Measurements from ENCODE around the gene C16orf96.

The C16orf96 gene

DNA sequence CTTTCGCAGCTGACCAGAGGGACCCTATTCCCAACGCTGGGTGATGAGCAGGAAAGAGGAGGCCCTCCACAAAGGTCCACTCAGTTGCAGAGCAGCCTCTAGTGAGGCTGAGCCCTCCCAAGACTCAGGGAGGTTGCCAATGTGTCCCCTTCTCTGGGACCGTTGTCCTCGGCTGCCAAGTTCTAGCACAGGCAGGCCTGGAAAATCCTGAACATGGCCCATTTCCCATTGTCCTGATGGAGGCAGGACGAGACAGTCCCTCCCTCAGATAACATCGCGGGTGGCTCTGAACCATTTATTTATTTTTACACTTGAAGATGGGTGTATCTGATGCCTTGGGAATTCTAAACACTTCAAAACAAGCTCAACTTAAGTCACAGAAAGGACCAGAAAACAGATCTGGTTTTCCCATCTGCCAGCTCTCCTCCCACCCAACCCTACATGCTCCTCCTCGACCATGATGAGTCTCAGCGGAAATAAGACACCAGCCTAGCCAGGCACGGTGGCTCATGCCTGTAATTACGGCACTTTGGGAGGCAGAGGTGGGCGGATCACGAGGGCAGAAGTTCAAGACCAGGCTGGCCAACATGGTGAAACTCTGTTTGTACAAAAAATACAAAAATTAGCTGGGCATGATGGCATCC, 30.4 kb upstream of the C16orf96 start:
- DNase-seq (ENCODE audit: low read depth, low spot score): no peak

DNA sequence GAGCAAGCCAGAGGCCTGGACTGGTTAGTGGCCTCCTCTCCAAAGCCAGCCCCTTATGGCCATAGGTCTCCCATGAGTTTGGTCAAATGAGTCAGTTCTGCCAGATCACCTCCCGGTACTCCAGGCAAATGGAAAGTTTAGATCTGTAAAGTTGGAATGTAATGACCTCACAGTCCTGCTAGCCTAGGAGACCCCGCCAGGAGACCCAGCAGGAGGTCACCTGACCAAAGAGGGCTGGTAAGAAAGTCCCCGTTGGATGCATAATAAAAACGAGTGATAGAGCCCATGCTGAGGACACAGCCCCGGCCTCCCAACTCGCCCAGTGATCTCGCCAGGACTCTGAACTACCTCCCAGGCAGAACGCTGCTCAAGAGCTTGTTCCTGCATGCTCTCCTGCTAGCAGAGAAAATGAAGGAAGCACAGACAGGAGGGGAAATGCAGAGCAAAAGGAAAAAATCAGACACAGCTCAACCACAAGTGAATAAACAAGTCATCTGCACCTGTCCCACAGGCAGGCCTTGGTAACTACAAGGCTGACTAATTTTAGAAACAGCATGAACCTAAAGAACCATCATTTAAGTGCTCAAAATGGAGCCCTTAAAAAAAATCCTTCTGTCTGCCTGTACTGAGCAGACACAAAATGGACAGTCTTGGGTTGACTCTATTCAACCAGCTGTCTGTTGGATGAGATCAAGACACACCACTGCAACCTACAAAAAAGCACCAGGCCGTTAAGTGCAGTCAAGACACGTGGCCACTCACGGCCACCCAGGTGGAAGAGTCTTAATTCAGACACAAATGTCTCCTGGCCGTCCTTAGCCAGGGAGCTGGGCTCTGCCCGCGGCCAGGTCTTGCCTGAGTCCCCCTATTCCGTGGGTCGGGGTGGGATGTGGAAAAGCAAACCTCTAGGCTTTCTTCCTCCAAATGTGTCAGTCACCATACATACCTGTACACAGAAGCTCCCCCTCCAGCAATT, 26.8 kb upstream of the C16orf96 start:
- DNase-seq (ENCODE audit: low read depth, low spot score): peak; percentile 84

- no peak for DNase-seq (ENCODE audit: low read depth, low spot score)
Observed at GRCh38 chr16:4531811-4532210, 24.3 kb upstream of the C16orf96 start.

- no peak for DNase-seq (ENCODE audit: low read depth, low spot score)
Observed at GRCh38 chr16:4532238-4532637, 23.9 kb upstream of the C16orf96 start.

DNA sequence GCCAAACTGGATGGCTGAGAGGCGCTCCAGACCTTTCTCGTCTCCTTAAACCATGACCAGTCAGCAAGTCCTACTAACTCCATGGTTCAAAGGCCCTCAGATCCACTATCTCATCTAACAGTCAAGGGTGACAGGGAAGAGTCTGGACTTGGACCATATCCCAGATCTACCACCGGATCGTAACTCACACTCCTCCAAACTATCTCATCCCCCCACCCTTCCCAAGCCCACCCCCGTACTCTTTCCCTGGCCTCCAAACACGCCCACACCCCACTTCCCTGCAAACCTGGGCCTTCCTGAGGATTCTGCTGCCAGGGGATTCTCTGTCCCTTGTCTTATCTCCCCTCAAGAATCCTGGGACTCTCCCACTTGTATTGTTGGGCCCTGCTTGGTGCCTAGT, 22.6 kb upstream of the C16orf96 start:
- no peak for DNase-seq (ENCODE audit: low read depth, low spot score)

DNA sequence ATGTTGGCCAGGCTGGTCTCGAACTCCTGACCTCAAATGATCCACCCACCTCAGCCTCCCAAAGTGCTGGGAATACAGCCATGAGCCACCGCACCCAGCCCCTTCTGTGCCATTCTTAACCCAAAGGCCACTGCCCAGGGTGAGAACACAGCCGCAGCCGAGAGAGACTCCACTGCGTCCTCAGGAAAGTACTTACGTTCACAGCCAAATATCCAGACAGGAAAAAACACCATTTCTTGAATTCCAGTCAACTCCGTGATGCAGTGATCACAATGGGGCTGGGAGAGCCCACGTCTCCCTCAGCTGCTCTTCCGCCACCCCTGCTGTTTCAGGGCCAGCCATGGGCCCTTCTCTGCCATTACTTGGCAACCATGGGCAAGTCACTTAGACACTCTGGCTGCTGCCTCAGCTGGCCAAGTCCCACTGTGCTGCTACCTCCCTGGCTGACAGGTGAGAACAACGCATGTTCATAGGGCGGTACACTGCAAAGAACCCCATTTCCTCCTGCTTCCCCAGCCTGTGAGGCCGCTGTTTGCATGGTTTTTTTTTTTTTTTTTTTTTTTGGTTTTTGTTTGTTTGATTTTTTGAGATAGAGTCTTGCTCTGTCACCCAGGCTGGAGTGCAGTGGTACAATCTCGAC, 21.9 kb upstream of the C16orf96 start:
- no peak for DNase-seq (ENCODE audit: low read depth, low spot score)

DNA sequence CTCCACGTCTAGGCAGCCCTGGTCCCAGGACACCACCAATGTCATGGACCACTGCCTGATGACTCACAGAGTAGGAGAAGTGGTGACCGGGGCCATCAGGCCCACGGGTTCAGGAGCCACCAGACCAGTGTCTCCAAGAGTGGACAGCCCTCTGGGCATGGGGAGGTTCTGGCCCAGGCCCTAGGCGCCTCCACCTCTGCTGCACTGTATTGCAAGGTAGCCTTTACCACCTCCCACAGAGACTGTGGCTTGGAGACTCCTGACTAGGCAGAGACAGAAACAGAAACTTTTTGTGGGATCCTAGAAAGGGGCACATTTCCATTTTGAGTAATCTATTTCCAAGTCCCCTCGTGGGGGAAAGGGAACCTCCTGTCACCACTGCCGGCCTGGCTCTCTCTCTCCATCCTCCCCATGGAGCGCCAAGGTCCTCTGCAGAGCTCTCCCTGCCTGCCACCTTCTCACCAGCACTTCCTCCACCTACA, 20.5 kb upstream of the C16orf96 start:
- no peak for DNase-seq (ENCODE audit: low read depth, low spot score)

DNA sequence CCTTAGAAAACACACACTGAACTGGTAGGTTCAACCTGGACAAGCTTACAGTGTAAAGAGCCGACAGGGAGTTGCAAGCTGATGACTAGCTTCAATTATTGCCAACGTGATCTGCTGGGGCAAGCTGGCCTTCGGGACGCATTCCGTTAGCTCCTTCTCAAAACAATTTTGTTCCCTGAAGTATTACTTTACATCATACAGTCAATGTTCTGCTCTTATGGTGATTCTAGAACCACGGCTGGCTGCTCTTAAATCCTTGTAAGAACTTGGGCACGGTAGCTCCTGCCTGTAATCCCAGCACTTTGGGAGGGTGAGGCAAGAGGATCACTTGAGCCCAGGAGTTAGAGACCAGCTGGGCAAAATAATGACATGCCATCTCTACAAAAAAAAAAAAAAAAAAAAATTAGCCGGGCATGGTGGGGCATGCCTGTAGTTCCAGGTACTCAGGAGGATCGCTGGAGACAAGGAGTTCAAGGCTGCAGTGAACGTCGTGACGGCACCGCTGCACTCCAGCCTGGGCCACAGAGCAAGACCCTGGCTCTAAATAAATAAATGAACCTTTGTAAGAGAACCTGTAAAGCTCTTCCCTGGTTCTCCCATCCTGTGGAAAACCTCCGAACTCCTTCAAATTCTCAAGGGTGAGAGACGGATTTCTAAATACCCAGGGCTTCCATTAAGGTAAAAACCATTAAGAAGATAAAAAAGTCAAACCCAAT, 19.6 kb upstream of the C16orf96 start:
- DNase-seq (ENCODE audit: low read depth, low spot score): no peak

DNA sequence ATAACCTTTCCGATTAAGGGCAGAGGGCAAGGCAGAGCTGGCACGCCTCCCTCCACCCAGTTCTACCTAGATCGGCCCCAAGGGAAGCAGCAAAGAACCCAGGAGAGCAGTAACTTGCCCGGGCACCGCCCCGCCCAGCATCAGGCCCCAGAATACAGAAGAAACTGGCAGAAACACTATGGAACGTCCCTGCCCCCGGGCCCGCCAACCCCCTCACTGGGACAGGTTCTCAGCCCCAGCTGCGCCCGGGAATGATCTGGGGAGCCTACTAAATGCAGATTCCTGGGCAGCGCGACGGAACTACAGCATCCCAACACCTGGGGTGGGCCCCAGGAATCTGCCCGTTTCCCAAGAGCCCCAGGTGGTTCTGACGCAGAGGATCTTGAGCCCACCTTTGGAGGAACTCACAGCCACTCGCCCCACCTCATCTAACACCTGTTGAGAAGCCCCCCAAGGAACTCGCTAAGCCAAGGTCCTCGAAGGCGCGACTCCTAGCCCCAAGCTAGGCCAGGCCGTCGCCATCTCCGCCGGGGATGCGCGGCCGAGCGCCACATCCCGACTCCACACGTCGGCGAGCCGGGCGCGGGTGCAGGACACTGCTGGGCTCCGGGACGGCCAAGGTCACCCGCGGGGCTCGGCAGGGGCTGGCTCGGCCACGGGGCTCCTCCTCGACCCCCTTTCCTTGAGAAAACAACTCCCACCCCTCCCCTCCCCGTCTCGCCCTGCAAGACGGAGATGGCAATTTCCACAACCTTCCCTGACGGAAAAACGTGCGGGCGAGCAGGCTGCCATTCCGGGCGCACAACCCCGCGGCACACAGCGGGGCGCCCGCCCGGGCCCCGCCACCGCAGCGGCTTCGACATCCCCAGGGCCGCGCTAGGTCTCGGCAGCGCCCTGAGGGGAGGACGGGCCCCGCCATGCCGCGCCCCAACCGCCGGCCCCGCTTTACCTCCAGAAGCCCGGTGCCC, 18.5 kb upstream of the C16orf96 start:
- peak; percentile 52 for DNase-seq (ENCODE audit: low read depth, low spot score)

GRCh38 chr16:4538350-4539235, 17.5 kb upstream of the C16orf96 start, which contains the start of gene CDIP1:
Gene CDIP1 (minus strand): TSS chr16:4538773. CDS start chr16:4514130, 24,643 bp downstream.
- DNase-seq (ENCODE audit: low read depth, low spot score): peak; percentile 99

DNA sequence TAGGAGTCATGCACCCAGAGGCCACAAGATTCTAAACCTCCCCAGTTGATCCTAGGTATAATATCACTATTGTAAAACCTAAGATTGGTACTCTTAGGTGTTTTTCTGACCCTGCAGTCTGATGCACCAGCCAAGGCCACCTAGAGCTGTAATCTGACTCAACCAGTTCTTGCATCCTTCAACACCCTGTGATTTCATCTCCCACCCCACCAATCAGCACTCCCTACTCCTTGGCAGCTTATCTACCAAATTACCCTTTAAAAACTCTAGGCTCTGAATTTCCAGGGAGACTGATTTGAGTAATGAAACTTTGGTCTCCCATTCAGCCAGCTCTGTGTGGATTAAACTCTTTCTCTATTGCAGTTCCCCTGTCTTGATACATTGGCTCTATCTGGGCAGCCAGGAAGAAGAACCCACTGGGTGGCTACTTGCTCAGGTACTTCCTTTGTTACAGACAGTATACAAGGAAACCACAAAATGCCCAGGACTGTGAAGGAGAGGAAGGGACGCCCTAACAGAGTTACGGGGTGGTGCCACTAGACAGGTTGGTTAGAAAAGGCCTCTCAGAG, 16.3 kb upstream of the C16orf96 start:
- no peak for DNase-seq (ENCODE audit: low read depth, low spot score)

- no peak for DNase-seq (ENCODE audit: low read depth, low spot score)
Observed at GRCh38 chr16:4544473-4544872, 11.7 kb upstream of the C16orf96 start.

- DNase-seq (ENCODE audit: low read depth, low spot score): no peak
Observed at GRCh38 chr16:4548124-4548523, 8.0 kb upstream of the C16orf96 start.

- peak; percentile 23 for DNase-seq (ENCODE audit: low read depth, low spot score)
Observed at GRCh38 chr16:4550591-4550990, 5.5 kb upstream of the C16orf96 start.

- DNase-seq (ENCODE audit: low read depth, low spot score): no peak
Observed at GRCh38 chr16:4552541-4552940, 3.6 kb upstream of the C16orf96 start.

DNA sequence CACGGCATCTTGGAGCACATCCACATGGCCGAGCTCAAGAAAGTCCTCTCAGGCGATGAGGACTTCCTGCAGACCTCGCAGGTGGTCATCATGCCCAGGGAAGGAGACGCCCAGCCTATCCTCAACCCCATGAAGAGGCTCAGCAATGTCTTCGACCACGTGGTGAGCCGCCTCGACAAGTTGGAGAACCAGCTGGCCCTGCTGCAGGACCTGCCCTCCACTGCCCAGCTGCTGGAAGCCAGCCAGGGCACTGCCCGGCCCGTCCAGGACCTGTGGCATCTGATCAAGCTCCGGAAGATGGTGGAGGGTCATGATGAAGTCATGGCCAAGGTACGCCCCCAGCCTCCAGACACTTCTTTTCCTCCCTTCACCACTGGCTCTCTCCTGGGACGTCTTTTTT, 440 bp downstream of the C16orf96 start:
- DNase-seq (ENCODE audit: low read depth, low spot score): no peak

- no peak for DNase-seq (ENCODE audit: low read depth, low spot score)
Observed at GRCh38 chr16:4557973-4558372, 1.8 kb downstream of the C16orf96 start.

GRCh38 chr16:4561596-4561995, 5.5 kb downstream of the C16orf96 start:
- peak; percentile 22 for DNase-seq (ENCODE audit: low read depth, low spot score)
